GM03348 (cell line): ENCODE results near the gene CDH4.

Experiments
- DNase-seq: peaks from one replicate; pipeline ENCODE4 v3.0.0; 2012; ENCODE audit warnings: low spot score

Gene CDH4

DNA sequence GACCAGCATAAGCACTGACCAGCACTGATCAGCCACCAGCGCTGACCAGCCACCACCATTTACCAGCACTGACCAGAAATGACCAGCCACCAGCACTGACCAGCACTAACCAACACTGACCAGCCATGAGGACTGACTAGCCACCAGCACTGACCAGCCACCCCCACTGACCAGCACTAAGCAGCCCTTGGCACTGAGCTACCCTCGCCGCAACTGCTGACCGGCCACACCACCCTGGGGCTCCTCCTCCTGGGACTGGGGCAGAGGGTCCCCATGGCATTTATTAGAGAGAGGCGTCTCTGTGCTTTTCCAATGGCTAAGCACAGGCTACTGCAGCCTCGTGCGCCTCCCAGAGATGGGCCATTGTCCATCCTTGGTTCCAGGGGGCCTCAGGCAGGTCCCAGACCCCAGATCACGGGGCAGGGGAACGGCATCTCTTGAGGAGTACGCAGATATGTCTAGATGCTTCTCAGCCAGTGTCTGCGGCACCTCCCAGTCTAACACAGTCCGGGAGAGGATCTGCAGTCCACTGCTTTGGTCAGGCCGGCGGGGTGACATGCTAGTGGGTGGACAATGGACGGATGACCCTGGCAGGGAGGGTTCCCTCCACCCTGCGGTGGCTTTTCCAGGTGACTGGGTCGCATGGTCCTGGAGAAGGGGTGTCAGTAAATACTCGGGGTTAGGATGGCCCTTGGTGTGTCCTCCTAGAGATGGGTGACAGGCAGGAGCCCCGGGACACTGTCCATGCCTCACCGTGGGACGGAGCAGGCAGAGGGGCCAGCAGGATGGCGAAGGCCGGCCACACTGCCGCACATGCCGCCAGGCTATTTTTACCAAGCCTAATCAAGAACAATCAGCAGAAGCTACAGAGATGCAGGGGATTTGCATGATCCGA lies 645.6 kb downstream of the CDH4 start:
- DNase-seq = no peak

DNA sequence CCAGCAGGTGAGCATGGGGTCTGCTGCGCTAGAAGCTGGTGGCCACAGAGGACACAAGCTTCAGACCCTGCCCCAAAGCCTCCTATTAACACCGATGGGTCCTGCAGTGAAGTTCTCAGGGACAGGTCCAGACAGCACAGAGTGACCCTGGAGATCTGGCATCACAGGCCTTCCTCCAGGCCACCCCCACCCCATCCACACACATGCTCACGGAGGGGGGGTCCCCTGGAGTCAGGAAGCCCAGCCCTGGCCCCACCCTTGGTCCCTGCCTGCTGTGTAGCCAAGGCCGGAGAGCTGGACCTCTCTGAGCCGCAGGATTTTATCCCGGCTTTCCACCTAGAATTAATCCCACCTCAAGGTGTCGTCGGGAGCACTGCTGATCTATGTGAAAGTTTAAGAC lies 646.3 kb downstream of the CDH4 start:
- DNase-seq = no peak

DNA sequence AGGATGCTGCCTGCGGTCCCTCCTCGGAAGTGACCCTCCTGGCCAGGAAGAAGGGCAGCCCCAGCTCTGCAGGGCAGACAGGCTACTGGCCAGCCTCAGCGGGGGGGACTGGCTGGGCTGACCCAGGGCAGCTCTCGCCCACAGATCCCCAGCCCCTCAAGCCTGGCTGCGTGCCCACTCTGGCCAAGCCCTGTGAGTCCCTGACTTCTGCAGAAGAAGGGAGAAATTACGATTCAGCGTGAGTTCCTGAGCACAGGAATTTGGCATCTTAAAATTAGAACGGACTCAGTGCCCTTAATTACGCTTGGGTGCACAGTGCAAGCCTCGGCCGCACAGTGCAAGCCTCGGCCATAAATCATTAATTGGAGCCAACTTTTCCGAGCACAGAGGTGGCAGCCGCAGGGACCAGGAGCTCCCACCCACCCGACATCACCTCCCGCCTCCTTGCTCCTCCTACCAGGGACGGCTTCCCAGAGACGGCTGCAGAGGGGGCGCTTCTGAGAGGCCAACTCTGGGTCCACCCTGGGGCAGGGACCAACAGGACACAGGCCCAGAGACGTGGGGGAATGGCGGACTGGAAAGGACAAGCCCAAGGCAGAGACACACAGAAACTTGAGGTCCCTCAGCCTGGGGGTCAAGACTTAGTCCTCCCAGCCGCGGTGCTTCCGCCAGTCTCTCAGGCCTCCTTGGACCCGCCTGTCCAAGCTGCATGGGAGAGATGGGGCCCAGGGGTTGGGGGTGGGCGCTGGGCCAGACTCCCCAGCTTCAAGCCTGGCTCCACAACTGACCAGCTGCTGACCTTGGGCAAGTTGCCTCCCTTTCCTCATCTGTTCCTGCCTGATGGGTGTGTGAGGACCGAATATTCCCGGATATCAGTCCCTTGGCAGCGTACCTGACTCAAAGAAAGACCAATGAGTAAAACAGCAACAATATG lies 648.2 kb downstream of the CDH4 start:
- DNase-seq = no peak

DNA sequence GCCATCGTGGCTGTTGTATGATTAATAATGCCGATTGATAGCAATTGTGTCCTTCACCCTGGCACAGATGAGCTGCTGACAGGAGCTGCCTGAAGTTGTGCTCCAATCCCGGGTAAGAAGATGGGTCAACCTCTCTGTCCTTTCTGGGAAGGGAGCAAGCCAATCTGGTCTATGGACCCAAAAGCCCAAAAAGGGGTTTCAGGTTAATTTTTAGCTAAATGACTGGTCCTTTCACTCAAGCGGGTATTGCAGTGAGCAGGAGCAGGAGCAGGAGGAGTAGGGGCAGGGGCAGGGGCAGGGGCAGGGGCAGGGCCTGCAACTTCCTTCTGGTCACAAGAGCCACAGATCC lies 648.9 kb downstream of the CDH4 start:
- DNase-seq = no peak

DNA sequence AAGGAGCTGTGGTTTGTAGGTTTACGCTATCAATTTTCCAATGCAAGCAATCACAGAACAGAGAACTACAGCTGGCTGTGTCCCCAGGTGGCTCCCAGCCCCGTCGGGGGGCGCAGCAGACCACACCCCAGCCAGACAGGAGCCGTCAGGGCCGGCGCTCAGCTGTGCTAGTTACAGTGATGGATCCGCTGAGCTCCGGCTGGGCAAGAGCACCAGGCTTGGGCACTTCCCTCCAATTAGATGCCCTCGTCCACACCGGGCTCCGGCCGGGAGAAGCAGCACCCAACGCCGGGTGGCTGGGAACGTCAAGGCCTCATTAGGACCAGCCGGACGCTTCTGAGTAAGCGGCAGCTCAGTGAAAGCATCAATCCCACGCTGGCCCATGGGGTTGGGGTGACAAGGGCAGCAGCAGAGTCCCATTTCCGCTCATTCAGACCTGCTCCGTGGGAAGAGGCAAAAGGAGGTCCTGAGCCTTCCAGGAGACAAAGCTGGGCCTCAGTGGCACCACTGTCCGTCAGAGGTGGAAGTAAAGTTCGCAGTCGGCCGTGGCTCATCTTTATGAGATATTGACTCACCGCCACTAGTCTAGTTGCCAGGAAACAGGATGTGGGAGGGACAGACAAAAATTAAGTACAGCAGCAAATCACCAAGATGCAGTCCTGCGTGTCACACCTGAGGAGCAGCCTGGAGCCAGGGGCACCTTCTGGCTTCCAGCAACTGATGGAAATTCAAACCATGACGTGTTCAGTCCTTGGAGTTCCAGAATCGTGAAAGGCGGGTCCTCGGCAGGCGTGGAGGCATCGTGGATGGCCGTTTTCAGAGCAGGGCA lies 649.5 kb downstream of the CDH4 start:
- peak; percentile 35 for DNase-seq

DNA sequence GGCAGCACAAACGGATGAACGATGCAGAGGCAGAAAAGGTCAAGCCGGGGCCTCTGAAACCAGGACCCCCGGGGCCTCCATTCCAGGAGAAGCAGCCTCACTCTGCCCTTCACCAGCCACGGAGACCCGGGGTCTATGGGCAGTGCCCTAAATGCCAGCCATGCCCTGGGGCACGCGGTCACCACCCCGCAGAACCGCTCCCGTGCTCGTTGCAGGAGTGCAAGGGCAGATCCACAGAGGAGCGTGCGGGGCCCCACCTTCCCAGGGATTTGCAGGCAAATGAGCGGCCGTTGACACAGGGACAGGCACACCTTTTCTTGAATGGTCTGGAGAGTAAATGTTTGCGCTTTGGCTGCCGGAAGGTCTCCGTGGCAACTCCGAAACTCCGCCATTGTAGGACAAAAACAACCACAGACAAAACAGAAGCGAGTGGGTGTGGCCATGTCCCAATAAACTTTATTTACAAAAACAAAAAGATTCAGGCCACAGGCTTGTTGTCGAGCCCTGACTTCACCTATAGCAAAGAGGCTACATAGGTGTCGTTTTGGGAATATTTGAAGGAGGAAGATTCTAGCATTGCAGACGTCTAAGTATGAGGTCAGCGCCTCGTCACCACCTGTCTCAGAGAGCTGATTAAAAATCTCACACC lies 650.3 kb downstream of the CDH4 start:
- no peak for DNase-seq

DNA sequence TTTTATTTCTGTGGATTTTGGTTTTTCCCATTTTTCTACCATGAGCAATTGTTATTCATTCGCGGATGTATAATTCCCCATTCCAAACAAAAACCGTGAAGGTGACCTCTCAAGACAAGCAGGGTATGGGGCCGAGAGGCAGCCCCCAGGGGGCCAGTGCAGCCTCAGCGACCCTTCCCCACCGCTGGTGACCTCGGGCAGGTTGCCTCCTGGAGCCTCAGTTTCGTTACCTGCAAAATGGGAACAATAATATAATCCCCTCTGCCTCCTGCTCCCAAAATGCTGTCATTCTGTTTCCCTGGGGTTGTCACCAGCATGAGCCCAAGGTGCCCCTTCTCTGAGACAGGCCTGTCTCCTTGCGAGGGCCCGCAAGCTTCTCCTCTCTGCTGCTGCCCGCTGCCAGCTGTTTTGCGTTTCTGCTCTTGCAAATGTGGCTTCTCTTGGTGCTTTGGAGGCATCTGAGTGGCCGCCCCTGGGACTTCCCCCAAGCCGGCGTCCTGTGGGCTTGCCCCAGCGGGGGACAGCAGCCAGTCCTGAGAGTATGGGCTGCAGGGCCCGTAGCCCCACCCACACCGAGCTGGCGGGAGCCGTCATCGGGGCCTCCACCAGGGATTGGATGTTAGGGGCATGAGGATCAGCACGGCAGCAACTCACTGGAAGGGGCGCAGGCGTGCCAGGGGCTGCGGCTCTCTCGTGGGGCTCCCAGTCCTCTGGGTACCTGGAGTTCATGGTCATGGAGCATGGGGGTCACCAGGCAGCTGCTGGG lies 651.7 kb downstream of the CDH4 start:
- no peak for DNase-seq

DNA sequence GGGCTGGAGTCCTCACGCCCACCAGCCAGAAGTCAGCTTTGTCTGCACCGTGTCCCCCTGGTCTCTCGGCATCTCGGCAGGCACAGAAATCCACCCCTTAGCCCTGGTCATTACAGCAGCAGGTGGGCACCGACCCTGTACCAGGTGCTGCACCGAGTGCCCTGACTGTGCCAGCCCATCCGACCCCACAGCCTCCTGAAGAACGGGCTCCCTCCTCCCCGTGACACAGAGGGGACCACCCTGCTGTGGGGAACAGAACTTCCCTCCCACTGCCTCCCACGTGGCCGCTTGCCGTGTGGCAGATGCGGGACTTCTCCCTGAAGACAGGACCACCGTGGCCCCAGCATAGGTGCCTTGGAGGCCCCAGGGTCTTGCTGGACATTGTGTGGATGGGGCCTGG lies 652.4 kb downstream of the CDH4 start:
- DNase-seq = no peak

DNA sequence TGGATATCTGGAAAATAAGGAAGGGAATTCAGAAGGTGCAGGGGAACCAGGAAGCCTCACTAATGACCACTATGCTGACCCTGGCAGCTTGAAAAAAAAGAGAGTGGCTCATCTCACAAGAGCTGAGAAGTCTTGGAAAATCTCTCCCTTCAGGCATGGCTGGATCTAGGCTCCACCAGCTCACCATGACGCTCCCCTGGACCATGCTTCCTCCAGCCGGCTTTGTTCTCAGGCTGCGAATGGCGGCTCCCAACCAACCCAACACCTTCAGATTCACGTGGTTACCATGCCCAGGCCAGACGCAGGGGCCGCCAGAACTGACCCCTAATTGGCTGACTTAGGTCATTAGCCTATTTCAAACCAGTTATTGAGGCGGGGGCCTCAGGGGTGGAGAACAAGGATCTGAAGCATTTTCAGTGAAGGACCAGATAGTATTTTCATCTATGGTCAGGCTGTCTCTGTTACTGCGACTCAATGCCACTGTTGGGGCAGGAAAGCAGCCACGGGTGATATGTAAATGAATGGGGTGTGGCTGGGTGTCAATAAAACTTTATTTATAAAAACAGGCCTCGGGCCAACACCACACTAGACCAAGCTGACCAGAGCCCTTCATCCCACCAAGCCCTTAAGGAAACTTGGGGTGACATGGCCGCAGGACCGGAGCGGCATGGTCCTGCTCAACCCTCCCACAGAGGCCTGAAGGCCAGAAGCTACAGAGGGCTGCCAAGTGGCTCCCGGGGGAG lies 653.9 kb downstream of the CDH4 start:
- no peak for DNase-seq

DNA sequence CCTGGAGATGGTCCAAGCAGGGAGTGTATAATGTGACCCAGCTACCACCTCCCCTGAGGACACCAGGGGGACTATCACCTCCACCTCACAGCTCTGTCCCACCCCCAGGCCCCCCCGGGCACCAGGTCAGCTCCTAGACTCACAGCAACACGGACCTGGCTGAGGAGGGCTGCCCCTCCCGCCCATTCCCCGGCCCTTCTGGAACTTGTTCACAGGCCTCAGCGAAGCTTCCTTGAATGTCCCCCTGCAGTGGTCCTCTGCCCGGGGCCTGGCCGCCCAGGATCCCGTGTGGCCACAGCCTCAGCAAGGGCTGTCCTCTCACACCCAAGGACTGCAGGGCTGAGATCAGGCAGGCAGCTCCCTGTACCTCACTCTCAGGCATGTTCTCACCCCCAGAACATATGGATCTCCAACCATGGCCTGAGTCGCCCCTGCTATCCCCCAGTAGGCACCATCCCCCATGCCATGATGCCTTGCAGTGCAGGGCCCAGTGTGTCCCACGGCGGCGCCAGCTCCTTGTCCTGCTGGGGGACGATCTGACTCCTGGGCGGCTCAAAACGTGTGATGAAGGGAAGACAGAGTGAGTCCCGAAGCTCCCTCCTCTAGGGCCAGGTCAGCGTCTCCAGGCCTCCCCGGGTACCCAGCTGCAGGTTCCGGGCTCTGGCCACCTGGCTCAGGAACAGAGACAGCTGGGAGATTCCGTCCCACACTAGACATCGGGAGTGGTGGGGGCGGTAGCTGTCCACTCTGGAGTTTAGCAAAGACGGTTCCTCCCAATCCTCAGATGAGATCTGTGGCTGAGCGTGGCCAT lies 655.2 kb downstream of the CDH4 start:
- no peak for DNase-seq

DNA sequence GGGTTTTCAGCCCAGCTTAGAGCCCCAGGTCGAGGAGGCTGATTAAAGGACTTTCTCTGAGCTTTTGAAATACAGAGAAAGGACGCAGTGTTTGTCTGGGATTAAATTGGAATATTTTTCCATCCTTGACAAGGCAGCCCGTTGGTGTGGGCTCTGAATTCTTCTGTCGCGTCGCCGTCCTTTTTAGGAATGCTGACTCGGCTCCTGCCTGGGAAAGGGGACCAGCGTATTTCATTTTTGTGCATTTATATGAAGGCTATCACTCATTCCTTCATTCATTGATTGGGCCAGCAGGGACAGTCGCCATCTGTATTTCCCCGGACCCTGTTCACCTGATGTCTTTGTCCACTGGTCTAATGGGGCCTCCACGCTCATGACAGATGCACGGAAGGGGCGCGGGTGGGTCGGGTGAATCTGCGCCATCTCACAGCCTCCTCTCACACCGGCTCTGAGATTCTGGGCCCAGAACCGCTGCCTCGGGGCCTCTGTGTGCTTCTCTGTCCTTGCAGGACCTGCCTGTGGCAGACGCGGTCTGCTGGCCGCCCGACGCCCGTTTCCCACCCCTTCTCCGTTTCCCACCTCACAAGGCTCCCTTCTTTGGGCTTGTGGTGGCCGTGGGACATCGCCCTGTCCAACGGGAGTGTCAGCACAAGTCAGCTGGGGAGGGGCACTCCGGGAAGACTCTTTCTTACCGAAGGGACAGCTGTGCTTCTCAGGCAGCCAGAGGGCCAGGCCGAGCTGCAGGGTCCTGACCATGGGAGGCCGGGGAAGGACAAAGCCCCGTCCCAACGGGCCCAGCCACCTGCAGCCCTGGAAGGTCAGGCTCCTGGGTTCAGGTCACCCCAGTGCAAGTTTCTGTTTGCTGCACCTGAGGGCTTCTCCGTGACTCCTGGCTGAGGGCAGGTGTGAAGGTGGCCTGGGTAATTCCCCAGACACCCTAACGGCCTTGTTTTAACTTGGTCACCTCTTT lies 656.3 kb downstream of the CDH4 start:
- no peak for DNase-seq

DNA sequence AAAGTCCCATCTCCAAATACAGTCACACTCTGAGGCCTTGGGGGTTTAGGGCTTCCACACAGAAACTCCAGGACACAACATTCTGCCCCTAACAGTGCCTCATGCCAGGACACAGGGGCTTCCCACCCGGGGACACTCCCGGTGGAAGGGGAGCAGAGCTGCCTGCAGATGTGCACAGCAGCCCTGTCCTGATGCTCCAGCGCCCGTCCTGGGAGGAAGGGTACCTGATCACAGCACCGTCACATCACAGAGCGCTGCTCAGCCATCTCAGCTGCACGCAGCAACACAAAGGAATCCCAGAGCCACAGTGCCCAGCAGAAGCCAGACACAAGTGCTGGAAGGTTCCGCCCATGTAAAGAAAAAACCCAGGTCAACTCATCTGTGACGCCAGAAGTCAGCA lies 657.0 kb downstream of the CDH4 start:
- DNase-seq = no peak

DNA sequence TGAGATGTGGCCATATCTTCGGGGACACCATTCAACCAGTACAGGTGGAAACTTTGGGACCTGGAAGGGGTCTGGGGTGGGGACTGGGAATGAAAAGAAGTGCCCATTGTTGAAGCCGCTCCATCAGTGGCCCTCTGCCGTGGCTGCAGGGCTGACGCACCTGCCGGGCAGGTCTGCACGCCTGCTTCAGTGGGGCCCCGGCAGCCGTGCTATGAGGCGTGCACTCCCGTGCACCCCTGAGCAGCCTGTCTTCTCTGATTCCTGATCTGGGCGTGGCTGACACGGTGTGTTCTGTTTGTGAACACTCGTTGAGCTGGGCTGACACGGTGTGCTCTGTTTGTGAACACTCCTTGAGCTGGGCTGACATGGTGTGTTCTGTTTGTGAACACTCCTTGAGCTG lies 657.8 kb downstream of the CDH4 start:
- DNase-seq = no peak

DNA sequence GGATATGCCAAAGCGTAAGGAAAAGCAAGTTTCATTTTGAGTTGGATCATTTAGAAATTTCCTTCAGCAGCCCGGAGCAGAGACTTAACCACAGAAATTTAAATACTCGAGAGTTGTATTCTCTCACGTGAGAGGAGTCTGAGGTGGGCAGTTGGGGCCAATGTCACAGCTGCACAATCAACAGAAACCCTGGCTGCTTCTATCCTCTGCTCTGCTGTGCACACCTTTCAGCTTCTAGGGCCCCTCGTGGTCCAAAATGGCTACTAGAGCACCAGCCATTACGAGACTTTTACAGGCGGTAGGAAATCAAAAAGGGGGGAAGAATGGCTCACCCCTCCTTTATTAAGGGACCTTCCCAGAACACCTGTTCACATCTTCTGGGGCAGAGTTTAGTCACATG lies 659.8 kb downstream of the CDH4 start:
- no peak for DNase-seq

DNA sequence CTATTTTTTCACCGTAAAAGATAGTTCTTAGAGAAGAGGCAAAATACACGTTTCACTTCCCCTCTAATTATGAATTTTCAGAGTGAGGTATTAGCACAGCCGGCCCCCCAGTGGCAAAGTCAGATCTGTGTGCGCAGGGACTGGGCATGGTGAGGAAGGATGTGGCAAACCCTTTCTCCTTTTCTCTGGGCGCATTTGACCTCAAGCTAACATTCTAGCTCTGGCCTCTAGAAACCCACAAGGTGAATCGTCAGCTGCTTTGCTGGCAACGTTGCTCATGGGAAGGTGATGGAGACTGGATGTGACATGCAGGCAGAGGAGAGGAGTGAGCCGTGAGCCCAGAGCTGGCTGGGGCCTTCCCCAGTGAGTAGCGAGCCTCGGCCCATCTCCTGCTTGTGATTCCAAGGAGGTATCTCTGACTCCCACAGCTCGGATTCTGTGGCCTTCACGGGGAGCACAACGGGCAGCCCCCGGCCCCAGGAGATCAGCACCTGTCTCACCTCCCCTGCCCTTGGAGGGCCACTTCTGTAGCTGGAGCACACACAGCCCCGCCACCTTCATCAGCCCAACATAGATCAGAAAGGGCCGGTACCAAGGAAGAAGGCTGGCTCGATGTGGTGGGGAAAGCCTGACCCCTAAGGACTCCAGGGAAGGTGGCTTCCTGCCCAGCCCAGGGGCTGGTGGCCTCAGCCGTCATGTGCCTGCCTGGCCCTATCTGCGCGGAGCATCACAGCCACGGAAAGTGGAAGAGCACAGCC lies 660.8 kb downstream of the CDH4 start:
- no peak for DNase-seq

DNA sequence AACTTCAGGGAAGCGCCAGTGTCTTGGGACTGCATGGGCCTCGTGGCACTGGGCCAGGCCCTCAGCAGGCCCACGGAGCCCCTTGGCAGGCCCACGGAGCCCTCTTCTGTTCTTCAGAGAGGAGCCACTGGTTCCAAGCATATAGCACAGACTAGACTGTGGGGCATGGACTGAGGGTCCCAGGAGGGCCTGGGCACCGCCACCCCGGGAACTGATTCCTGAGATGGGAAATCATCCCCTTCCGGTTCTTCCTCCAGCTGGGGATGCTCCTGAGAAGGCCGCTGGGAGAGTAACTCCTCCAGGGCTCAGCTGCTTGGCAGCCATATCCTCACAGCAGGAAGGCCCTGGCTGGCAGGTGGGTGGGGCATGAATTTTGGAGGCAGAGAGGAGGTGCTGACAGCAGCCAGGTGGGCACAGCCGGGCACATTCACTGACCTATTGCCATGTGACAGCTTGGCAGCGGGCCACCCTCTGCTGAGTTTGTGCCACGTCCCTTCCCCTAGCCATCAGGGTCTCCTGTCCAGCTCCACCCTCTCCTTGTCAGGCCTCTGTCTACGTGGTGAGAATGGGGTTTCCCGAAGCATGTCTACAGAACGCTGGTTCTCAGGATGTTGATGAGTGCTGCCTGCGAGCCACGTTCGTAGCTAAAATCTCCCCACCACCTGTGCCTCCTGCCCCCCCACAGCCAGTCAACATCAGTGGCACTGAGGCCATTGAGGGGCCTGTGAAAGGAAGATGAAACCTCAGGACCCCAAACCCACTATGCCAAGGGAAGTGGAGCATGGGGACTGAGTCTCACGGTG lies 661.6 kb downstream of the CDH4 start:
- DNase-seq = no peak

DNA sequence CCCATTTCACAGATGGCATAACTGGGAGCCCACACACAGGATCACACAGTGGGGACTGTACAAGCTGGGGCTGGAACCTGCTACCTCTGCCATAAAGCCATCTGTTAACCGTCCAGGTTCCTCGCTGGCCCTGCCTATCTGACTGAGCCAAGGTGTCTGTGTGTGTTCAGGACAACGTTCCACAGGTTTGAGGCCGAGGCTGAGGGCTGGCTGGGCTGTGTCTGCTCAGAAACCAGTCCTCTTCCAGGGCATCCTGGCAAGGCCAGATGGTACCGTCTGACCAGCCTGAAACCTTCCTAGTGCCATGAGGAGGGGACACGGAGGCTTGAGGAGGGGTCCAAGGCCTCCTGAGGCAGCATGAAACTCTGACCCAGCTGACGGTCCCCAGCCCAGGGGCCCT lies 663.0 kb downstream of the CDH4 start:
- no peak for DNase-seq
